Prostate gland (tissue), 2 donors: ENCODE data around the gene ATP8B2.

Source experiments
- POLR2A ChIP-seq: fragments of 450-650 bp; IDR thresholded peaks from one replicate; pipeline ENCODE4 v1.6.1; 2016; ENCODE audit warnings: antibody characterized with exemption, mild to moderate bottlenecking
- TF ChIP-seq, protein P1 (sequence below), 4 experiments: fragments of 200-600 bp in 2 of 4; fragments of 450-650 bp in 2 of 4; sonication (generic) in 2 of 4; IDR thresholded peaks; 1 replicate in 3 of 4; 2 replicates in 1 of 4; pipeline ENCODE4 v1.5.1; 2016 to 2019; ENCODE audit warnings: antibody characterized with exemption in 4 of 4, mild to moderate bottlenecking in 2 of 4, moderate library complexity in 2 of 4

DNA sequence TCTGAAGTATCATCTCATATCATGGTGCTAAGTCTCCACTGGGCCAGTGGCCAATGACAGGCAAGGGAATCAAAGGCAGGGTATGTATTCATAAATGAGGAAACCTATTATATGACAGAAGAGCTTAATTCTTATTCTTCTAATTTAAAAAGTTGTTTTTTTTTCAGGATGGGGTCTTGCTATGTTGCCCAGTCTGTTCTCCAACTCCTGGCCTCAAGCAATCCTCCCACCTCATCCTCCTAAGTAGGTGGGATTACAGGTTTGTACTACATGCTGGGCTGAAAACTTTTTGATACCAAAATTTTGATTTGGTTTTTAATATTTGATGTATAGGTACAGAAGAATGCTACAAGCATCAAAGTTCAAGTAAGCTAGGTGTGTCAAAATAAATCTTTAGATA, 35.0 kb downstream of the ATP8B2 start:
- TF ChIP-seq, protein P1, sequence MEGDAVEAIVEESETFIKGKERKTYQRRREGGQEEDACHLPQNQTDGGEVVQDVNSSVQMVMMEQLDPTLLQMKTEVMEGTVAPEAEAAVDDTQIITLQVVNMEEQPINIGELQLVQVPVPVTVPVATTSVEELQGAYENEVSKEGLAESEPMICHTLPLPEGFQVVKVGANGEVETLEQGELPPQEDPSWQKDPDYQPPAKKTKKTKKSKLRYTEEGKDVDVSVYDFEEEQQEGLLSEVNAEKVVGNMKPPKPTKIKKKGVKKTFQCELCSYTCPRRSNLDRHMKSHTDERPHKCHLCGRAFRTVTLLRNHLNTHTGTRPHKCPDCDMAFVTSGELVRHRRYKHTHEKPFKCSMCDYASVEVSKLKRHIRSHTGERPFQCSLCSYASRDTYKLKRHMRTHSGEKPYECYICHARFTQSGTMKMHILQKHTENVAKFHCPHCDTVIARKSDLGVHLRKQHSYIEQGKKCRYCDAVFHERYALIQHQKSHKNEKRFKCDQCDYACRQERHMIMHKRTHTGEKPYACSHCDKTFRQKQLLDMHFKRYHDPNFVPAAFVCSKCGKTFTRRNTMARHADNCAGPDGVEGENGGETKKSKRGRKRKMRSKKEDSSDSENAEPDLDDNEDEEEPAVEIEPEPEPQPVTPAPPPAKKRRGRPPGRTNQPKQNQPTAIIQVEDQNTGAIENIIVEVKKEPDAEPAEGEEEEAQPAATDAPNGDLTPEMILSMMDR (IDR thresholded peaks at IDR 0.05) = no peak
- no peak for TF ChIP-seq POLR2A
